Neutrophil (primary cell): ENCODE results near the gene TMOD1.
"Not testable (repeated sequence)": the region's sequence is repeated elsewhere in the genome, so short reads cannot be mapped to it uniquely, and the experiment has no call there.

ENCODE experiments used
- H3K27ac ChIP-seq: fragments of 200-600 bp; sonication (generic); 2 replicates; pipeline ENCODE4 v1.5.1; 2016; ENCODE audit warnings: mild to moderate bottlenecking, moderate library complexity
- H3K27me3 ChIP-seq: fragments of 200-600 bp; sonication (generic); 2 replicates; pipeline ENCODE4 v1.6.0; 2016; ENCODE audit warnings: mild to moderate bottlenecking
- H3K36me3 ChIP-seq: fragments of 200-600 bp; sonication (generic); 2 replicates; pipeline ENCODE4 v1.5.1; 2017
- H3K4me1 ChIP-seq, 2 experiments: fragments of 200-600 bp in 1 of 2; sonication (generic) in 1 of 2; 1 replicate in 1 of 2; 2 replicates in 1 of 2; pipeline versions ENCODE4 v1.5.1 to v1.6.1; 2013 to 2016; ENCODE audit warnings: low read depth in 1 of 2, low read length in 1 of 2, mild to moderate bottlenecking in 1 of 2, moderate library complexity in 1 of 2; ENCODE audit not compliant: control insufficient read depth in 1 of 2, insufficient read depth in 1 of 2
- H3K4me3 ChIP-seq, 2 experiments: fragments of 200-600 bp in 1 of 2; sonication (generic) in 1 of 2; 1 replicate in 1 of 2; 2 replicates in 1 of 2; pipeline ENCODE4 v1.5.1; 2013 to 2016; ENCODE audit warnings: low read depth in 1 of 2, low read length in 1 of 2, mild to moderate bottlenecking in 1 of 2, moderate library complexity in 1 of 2
- H3K9me3 ChIP-seq: fragments of 200-600 bp; sonication (generic); 2 replicates; pipeline ENCODE4 v1.5.1; 2016
- TF ChIP-seq, protein P1 (sequence below): fragments of 200-600 bp; sonication (generic); IDR thresholded peaks from 2 replicates; pipeline ENCODE4 v1.5.1; 2016; ENCODE audit warnings: antibody characterized with exemption

TMOD1 gene

DNA sequence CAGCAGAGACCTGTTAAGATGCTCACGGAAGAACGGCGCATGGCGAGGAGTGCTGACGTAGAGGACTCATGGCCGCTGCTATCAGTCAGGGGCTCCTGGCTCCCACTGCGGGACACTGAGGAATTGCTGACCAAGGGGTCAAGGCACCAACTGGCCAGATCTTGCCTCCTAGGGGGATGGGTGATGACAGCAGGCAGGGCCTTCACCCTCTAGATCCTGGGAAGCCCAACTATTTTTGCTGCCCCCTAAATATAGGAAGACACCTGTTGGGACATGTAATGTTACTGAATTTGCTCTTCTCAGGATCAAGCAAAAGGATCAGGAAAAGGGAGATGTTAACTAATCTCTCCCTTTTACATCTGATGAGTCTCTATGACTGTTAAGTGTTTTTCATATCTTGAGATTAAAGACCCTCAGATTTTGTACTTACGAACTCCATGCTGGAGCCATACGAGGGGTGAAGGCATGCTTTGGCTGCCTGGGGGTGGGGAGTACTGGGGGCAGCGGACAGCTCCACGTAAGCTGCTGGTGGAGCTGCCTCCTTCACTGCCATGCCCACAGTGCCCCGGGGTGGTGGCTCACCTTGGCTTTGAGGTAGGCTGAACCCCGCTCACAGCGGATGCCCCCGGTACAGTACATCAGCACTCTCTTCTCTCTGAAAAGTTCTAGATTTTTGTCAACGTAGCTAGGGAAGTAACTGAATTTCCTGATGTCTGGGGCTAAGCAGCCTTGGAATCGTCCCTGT lies 103.6 kb downstream of the TMOD1 start:
- peaks cover 39% of the 10 kb centered on the region for H3K36me3 ChIP-seq
- H3K27ac ChIP-seq: no peak overlapping the region
- TF ChIP-seq, protein P1, sequence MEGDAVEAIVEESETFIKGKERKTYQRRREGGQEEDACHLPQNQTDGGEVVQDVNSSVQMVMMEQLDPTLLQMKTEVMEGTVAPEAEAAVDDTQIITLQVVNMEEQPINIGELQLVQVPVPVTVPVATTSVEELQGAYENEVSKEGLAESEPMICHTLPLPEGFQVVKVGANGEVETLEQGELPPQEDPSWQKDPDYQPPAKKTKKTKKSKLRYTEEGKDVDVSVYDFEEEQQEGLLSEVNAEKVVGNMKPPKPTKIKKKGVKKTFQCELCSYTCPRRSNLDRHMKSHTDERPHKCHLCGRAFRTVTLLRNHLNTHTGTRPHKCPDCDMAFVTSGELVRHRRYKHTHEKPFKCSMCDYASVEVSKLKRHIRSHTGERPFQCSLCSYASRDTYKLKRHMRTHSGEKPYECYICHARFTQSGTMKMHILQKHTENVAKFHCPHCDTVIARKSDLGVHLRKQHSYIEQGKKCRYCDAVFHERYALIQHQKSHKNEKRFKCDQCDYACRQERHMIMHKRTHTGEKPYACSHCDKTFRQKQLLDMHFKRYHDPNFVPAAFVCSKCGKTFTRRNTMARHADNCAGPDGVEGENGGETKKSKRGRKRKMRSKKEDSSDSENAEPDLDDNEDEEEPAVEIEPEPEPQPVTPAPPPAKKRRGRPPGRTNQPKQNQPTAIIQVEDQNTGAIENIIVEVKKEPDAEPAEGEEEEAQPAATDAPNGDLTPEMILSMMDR: no peak

DNA sequence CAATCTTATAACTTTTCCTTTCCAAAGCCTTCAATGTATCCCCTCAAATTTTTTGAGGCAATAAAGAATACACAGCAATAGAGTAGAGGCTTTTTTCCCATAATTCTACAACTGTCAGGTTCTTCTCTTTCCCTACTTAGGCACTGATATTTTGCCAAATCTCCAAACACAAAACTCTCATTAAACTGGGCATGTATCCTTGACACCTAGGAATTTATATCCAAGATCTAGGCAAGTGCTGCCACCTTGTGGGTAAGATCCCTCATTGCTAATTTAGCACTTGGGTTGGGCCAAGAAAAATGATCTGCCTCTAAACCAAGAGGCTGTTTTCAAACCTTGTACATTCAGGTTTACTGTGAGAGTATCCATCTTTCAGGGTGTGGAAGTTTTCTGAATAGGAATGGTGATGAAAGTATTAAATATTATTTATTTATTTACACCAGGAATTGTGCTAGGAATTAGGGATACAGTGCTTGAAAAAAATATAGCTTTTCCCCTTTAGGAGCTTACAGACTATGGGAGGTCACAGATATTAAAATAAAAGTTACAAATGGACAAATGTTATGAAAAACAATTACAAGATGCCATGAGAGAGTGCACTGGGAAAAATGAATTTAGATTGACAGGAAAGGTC lies 114.1 kb downstream of the TMOD1 start:
- Histone ChIP-seq H3K27ac (no peak overlapping the region), H3K36me3 (peaks cover 7% of the 10 kb centered on the region), H3K9me3 (no peaks in the 10 kb centered on the region), H3K4me1 (no peaks in the 10 kb centered on the region), H3K4me3 (no peak overlapping the region), H3K27me3 (no peaks in the 10 kb centered on the region)
- TF ChIP-seq, protein P1: peak; percentile 82

More for the DNA sequence above, 103.6 kb downstream of the TMOD1 start:
- Histone ChIP-seq H3K27me3 (no peaks in the 10 kb centered on the region), H3K4me1 (no peaks in the 10 kb centered on the region), H3K9me3 (no peaks in the 10 kb centered on the region), H3K4me3 (no peak overlapping the region)

DNA sequence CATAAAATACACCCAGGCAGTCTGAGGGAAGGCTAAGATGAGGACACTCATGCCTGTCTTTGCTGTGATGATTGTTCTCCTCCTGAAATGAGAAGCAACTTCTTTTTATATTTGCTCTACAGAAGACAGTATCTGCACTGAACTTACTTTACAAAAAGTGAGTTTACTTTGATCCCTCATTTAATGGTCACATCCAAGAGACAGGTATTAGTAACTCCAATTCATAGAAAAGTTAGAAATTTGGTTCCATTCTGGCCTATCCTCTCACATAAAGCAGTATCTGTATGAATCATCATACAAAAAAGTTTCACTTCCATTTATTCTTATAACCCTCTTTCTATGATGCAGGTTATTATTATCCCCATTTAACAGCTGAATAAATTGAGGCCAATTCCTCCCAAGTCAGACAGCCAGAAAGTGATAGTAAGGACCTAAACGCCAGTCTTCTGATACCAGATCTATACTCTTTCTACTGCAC lies 116.5 kb downstream of the TMOD1 start:
- no peak overlapping the region for H3K4me3 ChIP-seq
- H3K27me3 ChIP-seq: no peaks in the 10 kb centered on the region
- no peaks in the 10 kb centered on the region for H3K9me3 ChIP-seq
- no peaks in the 10 kb centered on the region for H3K36me3 ChIP-seq
- H3K27ac ChIP-seq: no peak overlapping the region
- H3K4me1 ChIP-seq: no peaks in the 10 kb centered on the region
- TF ChIP-seq, protein P1: no peak

DNA sequence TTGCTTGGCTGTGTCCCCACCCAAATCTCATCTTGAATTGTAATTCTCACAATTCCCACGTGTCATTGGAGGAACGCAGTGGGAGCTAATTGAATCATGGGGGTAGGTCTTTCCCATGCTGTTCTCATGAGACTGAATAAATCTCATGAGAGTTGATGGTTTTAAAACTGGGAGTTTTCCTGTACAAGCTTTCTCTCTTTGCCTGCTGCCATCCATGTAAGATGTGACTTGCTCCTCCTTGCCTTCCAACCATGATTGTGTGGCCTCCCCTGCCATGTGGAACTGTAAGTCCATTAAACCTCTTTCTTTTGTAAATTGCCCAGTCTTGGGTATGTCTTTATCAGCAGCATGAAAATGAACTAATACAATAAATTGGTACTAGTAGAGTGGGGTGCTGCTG lies 118.6 kb downstream of the TMOD1 start:
- H3K27ac ChIP-seq, H3K9me3 ChIP-seq, H3K27me3 ChIP-seq, H3K36me3 ChIP-seq, H3K4me3 ChIP-seq, H3K4me1 ChIP-seq: not testable (repeated sequence)

DNA sequence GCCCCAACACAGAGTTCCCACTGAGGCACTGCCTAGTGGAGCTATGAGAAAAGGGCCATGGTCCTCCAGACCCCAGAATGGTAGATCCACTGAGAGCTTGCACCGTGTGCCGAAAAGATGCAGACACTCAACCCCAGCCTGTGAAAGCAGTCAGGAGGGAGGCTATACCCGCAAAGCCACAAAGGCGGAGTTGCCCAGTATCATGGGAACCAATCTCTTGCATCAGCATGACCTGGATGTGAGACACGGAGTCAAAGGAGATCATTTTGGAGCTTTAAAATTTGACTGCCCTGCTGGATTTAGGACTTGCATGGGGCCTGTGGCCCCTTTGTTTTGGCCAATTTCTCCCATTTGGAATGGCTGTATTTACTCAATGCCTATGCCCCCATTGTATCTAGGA lies 121.0 kb downstream of the TMOD1 start:
- H3K4me1 ChIP-seq, H3K36me3 ChIP-seq, H3K9me3 ChIP-seq, H3K27me3 ChIP-seq, H3K4me3 ChIP-seq, H3K27ac ChIP-seq: not testable (repeated sequence)

DNA sequence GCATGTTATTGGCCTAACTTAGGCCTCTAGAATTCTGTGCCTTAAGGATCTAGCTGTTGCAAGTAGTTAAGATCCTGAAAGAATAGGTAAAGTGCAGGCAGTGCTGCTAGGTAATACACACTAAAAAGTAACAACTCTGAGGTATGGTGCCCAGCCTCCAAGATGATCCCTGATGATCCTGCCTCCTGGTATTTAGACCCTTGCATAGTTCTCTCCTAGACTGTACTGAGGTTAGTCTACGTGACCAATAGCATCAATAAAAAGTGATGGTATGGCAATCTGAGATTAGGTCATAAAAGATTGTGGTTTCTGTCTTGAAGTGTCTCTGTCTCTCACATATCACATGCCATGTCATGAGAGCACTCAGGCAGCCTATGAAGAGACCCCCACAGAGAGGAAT lies 122.5 kb downstream of the TMOD1 start:
- Histone ChIP-seq H3K27ac (no peak overlapping the region), H3K27me3 (no peaks in the 10 kb centered on the region), H3K4me1 (no peaks in the 10 kb centered on the region), H3K4me3 (no peak overlapping the region), H3K9me3 (no peaks in the 10 kb centered on the region), H3K36me3 (peaks cover 4% of the 10 kb centered on the region)
- TF ChIP-seq, protein P1: no peak
